ENCODE results near the gene MACROD2.

- TF ChIP-seq CTCF (IDR thresholded peaks at IDR 0.05) (no peak), EP300 (IDR thresholded peaks at IDR 0.05) (no peak), POLR2A (IDR thresholded peaks at IDR 0.05) (no peak), POLR2AphosphoS5 (IDR thresholded peaks at IDR 0.05) (no peak)
Measured at GRCh38 chr20:14454296-14454695, 459.0 kb downstream of the MACROD2 start.
